Ishikawa (cell line): ENCODE results near the gene PABPC3.

Source experiments
- CEBPB ChIP-seq: IDR thresholded peaks from 2 replicates; pipeline ENCODE4 v1.6.1; 2012
- CREB1 ChIP-seq: IDR thresholded peaks from 2 replicates; pipeline ENCODE4 v1.6.1; 2012; ENCODE audit warnings: low read depth
- EP300 ChIP-seq: IDR thresholded peaks from 2 replicates; pipeline ENCODE4 v1.6.1; 2012; ENCODE audit warnings: borderline replicate concordance
- FOXM1 ChIP-seq: IDR thresholded peaks from 2 replicates; pipeline ENCODE4 v1.6.1; 2012; ENCODE audit warnings: low read depth, borderline replicate concordance
- MAX ChIP-seq: IDR thresholded peaks from 2 replicates; pipeline ENCODE4 v1.6.1; 2012
- NFIC ChIP-seq: IDR thresholded peaks from 2 replicates; pipeline ENCODE4 v1.6.1; 2012
- REST ChIP-seq: IDR thresholded peaks from 2 replicates; pipeline ENCODE4 v1.6.1; 2012; ENCODE audit warnings: low read depth, mild to moderate bottlenecking
- TAF1 ChIP-seq: IDR thresholded peaks from 2 replicates; pipeline ENCODE4 v1.6.1; 2012; ENCODE audit warnings: low read depth, mild to moderate bottlenecking
- TEAD4 ChIP-seq: IDR thresholded peaks from 2 replicates; pipeline ENCODE4 v1.6.1; 2012

GRCh38 chr13:25080773-25081172, 15.2 kb upstream of the PABPC3 start:
- TF ChIP-seq FOXM1: no peak
- no peak for TF ChIP-seq NFIC
- TF ChIP-seq EP300: no peak
- TF ChIP-seq MAX: no peak
- TF ChIP-seq REST: no peak
- no peak for TF ChIP-seq TEAD4
- TF ChIP-seq TAF1: no peak
- no peak for TF ChIP-seq CREB1
- no peak for TF ChIP-seq CEBPB
